22Rv1 (cell line): ENCODE measurements around the gene SS18L1.

Experiments used
- CTCF ChIP-seq: fragments of 450-650 bp; IDR thresholded peaks from 2 replicates; pipeline ENCODE4 v1.5.1; 2017; ENCODE audit warnings: mild to moderate bottlenecking
- ZFX ChIP-seq: fragments of 450-650 bp; IDR thresholded peaks from 2 replicates; pipeline ENCODE4 v1.6.1; 2017; ENCODE audit warnings: antibody characterized with exemption, borderline replicate concordance

GRCh38 chr20:62206388-62206775, 62.8 kb downstream of the SS18L1 start:
- no peak for TF ChIP-seq CTCF
- no peak for TF ChIP-seq ZFX
